T-cell (primary cell): ENCODE results near the gene SLC46A3. TPM values are rescaled to one million over a fixed set of nuclear protein-coding genes. Genes with fewer than 3 reads are reported as not detected.

Source experiments
- ATAC-seq, 4 experiments: fragments of 200-7000 bp in 3 of 4; fragments of 150-1000 bp in 1 of 4; cut with Tn5 transposase; replicated peaks in 1 of 4; 1 replicate in 3 of 4; 2 replicates in 1 of 4; pipeline ENCODE4 v1.10.0; 2021; ENCODE audit warnings: moderate library complexity in 3 of 4, mild to moderate bottlenecking in 2 of 4, moderate number of reproducible peaks in 1 of 4
- CTCF ChIA-PET, 2 donors: fragments of 300-600 bp; sonication (Branson Sonifier 250); formaldehyde crosslinking; loops; one replicate each; lab custom pipeline; 2022; ENCODE audit warnings: antibody characterized with exemption in 2 of 2; lab: Charles Lee
- POLR2A ChIA-PET, 2 donors: fragments of 300-600 bp; sonication (Branson Sonifier 250); formaldehyde crosslinking; loops; one replicate each; lab custom pipeline; 2022; ENCODE audit warnings: antibody characterized with exemption in 2 of 2; lab: Charles Lee
- DNase-seq, 35 experiments: peaks; one replicate each; pipeline versions ENCODE4 v3.0.0 to v3.0.0-alpha.2; 2013 to 2023
- H3K27ac ChIP-seq: one replicate; pipeline ENCODE4 v1.5.1; 2013; ENCODE audit warnings: low read length
- H3K27me3 ChIP-seq, 2 experiments: replicated peaks in 1 of 2; 1 replicate in 1 of 2; 2 replicates in 1 of 2; pipeline versions ENCODE4 v1.6.1 to v1.7.0; 2013; ENCODE audit warnings: low read length in 1 of 2, mixed read lengths in 1 of 2; ENCODE audit not compliant: control insufficient read depth in 2 of 2, insufficient read depth in 2 of 2; ENCODE audit errors: extremely low read depth in 1 of 2
- H3K36me3 ChIP-seq, 2 donors: 1 replicate in 1 of 2; 2 replicates in 1 of 2; pipeline versions ENCODE4 v1.6.1 to v1.7.0; 2013; ENCODE audit warnings: low read length in 1 of 2; ENCODE audit not compliant: control insufficient read depth in 2 of 2, insufficient read depth in 1 of 2; ENCODE audit errors: extremely low read depth in 1 of 2
- H3K4me1 ChIP-seq, 2 experiments: 1 replicate in 1 of 2; 2 replicates in 1 of 2; pipeline versions ENCODE4 v1.6.1 to v1.7.0; 2013; ENCODE audit warnings: low read length in 2 of 2, mixed read lengths in 1 of 2; ENCODE audit not compliant: insufficient read depth in 2 of 2, control insufficient read depth in 1 of 2; ENCODE audit errors: extremely low read depth in 1 of 2
- H3K4me3 ChIP-seq, 2 donors: 1 replicate in 1 of 2; 2 replicates in 1 of 2; pipeline versions ENCODE4 v1.5.1 to v1.7.0; 2013; ENCODE audit warnings: mild to moderate bottlenecking in 2 of 2, low read length in 1 of 2, moderate library complexity in 1 of 2; ENCODE audit not compliant: control insufficient read depth in 1 of 2; ENCODE audit errors: extremely low read depth in 1 of 2
- H3K9me3 ChIP-seq: 2 replicates; pipeline ENCODE4 v1.7.0; 2013
- H3K27ac Mint-ChIP-seq, 2 donors: one replicate each; pipeline ENCODE4 v1.8.0; 2020 to 2021; ENCODE audit warnings: mild to moderate bottlenecking in 2 of 2, mixed read lengths in 2 of 2
- H3K27me3 Mint-ChIP-seq, 2 donors: one replicate each; pipeline ENCODE4 v1.8.0; 2021 to 2022; ENCODE audit warnings: mixed read lengths in 2 of 2
- H3K36me3 Mint-ChIP-seq: one replicate; pipeline ENCODE4 v1.8.0; 2021; ENCODE audit warnings: mixed read lengths
- H3K4me1 Mint-ChIP-seq, 3 donors: one replicate each; pipeline ENCODE4 v1.8.0; 2020 to 2022; ENCODE audit warnings: mixed read lengths in 3 of 3, mild to moderate bottlenecking in 1 of 3
- H3K4me3 Mint-ChIP-seq, 3 donors: one replicate each; pipeline ENCODE4 v1.8.0; 2020 to 2022; ENCODE audit warnings: mild to moderate bottlenecking in 3 of 3, mixed read lengths in 3 of 3, moderate library complexity in 3 of 3
- H3K9me3 Mint-ChIP-seq, 3 donors: one replicate each; pipeline ENCODE4 v1.8.0; 2020 to 2022; ENCODE audit warnings: mixed read lengths in 3 of 3
- WGBS: methylation state at CpG from one replicate; pipeline ENCODE4 v1.1.5; 2013; ENCODE audit warnings: missing lambda C conversion rate; ENCODE audit not compliant: insufficient coverage; 5-methylcytosine and 5-hydroxymethylcytosine counted together
- total RNA-seq, 35 experiments: library from RNA in 6 of 35; stranded (reverse) in 6 of 35; fragments of 120-200 nt in 1 of 35; gene quantifications; one replicate each; pipeline versions ENCODE4 v1.2.1 to v1.2.4 and lab custom pipeline; 2013 to 2026

Gene SLC46A3
- total RNA-seq, 5 donors from 2014 or later (not counting 1 experiment from before 2014, with no cell fraction given) = 12.1 to 20.7 (median 18.2) TPM

GRCh38 chr13:28655561-28655960 is 63.2 kb downstream of the SLC46A3 start:
- no peaks in the 10 kb centered on the region for H3K27me3 ChIP-seq
- CTCF ChIA-PET = no interaction called here

GRCh38 chr13:28654276-28654675 is 64.5 kb downstream of the SLC46A3 start:
- H3K27me3 ChIP-seq = no peaks in the 10 kb centered on the region
- H3K9me3 Mint-ChIP-seq = no peaks in the 10 kb centered on the region
- ATAC-seq (no peak), DNase-seq (no peak)
- H3K4me3 Mint-ChIP-seq = no peak overlapping the region
- peaks cover 11% of the 10 kb centered on the region in 2 experiments for H3K4me1 ChIP-seq
- H3K36me3 Mint-ChIP-seq = peaks cover 6% of the 10 kb centered on the region
- peaks cover 26 to 35% (median 28%) of the 10 kb centered on the region in 3 donors for H3K4me1 Mint-ChIP-seq
- H3K9me3 ChIP-seq = no peaks in the 10 kb centered on the region
- CTCF ChIA-PET = no interaction called here
- no CpG with 5 or more reads among the region's 1 CpG for WGBS
- H3K27ac ChIP-seq = no peak overlapping the region
- H3K27me3 Mint-ChIP-seq = no peaks in the 10 kb centered on the region
- POLR2A ChIA-PET = no interaction called here
- H3K36me3 ChIP-seq = no peaks in the 10 kb centered on the region
- H3K27ac Mint-ChIP-seq = no peak overlapping the region
- H3K4me3 ChIP-seq = no peak overlapping the region

More at GRCh38 chr13:28655561-28655960, 63.2 kb downstream of the SLC46A3 start:
- 79% methylated on average over 3 of the region's 3 CpGs for WGBS
- no peaks in the 10 kb centered on the region for H3K27me3 Mint-ChIP-seq
- H3K9me3 Mint-ChIP-seq = no peaks in the 10 kb centered on the region
- no peaks in the 10 kb centered on the region for H3K9me3 ChIP-seq
- H3K4me3 ChIP-seq = no peak overlapping the region
- ATAC-seq = no peak
- H3K4me1 ChIP-seq = peaks cover 17 to 22% of the 10 kb centered on the region in 2 experiments
- H3K36me3 Mint-ChIP-seq = peaks cover 6% of the 10 kb centered on the region
- H3K27ac ChIP-seq = no peak overlapping the region
- peaks cover 37 to 48% (median 39%) of the 10 kb centered on the region in 3 donors for H3K4me1 Mint-ChIP-seq
- H3K36me3 ChIP-seq = no peaks in the 10 kb centered on the region
- POLR2A ChIA-PET = no interaction called here
- H3K4me3 Mint-ChIP-seq = no peak overlapping the region
- no peak for DNase-seq
- no peak overlapping the region for H3K27ac Mint-ChIP-seq

GRCh38 chr13:28653111-28653510 is 65.7 kb downstream of the SLC46A3 start:
- Mint-ChIP-seq H3K27me3 (no peaks in the 10 kb centered on the region), H3K4me1 (peaks cover 20 to 29% (median 23%) of the 10 kb centered on the region in 3 donors), H3K36me3 (peaks cover 6% of the 10 kb centered on the region), H3K4me3 (no peak overlapping the region), H3K9me3 (no peaks in the 10 kb centered on the region), H3K27ac (no peak overlapping the region)
- Histone ChIP-seq H3K9me3 (no peaks in the 10 kb centered on the region), H3K27ac (no peak overlapping the region), H3K27me3 (no peaks in the 10 kb centered on the region), H3K4me3 (no peak overlapping the region), H3K36me3 (no peaks in the 10 kb centered on the region), H3K4me1 (peaks cover 9 to 11% of the 10 kb centered on the region in 2 experiments)
- WGBS = no CpG with 5 or more reads among the region's 1 CpG
- DNase-seq (no peak), ATAC-seq (no peak)
- POLR2A ChIA-PET = no interaction called here
- CTCF ChIA-PET = interaction anchor here in 1 of 2 donors (0.6 kb wide), 1 partner anchor 123 kb away, joined by 4 read pairs; no protein-coding TSS in a partner anchor

- H3K36me3 ChIP-seq = no peaks in the 10 kb centered on the region
- ChIA-PET CTCF (interaction anchor here in 1 of 2 donors (0.5 kb wide), 1 partner anchor 135 kb away, joined by 3 read pairs; no protein-coding TSS in a partner anchor), POLR2A (no interaction called here)
- H3K4me1 ChIP-seq = no peaks in the 10 kb centered on the region
- 74% methylated on average over 6 of the region's 7 CpGs for WGBS
- peaks cover 11 to 17% (median 13%) of the 10 kb centered on the region in 3 donors for H3K4me1 Mint-ChIP-seq
- H3K27ac ChIP-seq = no peak overlapping the region
- no peaks in the 10 kb centered on the region for H3K9me3 ChIP-seq
- no peaks in the 10 kb centered on the region for H3K9me3 Mint-ChIP-seq
- H3K36me3 Mint-ChIP-seq = peaks cover 6% of the 10 kb centered on the region
- H3K4me3 Mint-ChIP-seq = no peak overlapping the region
- ATAC-seq = no peak
- no peaks in the 10 kb centered on the region for H3K27me3 ChIP-seq
- H3K4me3 ChIP-seq = no peak overlapping the region
- no peak overlapping the region for H3K27ac Mint-ChIP-seq
- no peaks in the 10 kb centered on the region for H3K27me3 Mint-ChIP-seq
- no peak for DNase-seq
Observed at GRCh38 chr13:28651810-28652401, 66.9 kb downstream of the SLC46A3 start.

- H3K4me1 ChIP-seq = no peaks in the 10 kb centered on the region
- DNase-seq = no peak
- no peaks in the 10 kb centered on the region for H3K36me3 ChIP-seq
- ChIA-PET CTCF (no interaction called here), POLR2A (no interaction called here)
- no peak overlapping the region for H3K4me3 Mint-ChIP-seq
- H3K27ac ChIP-seq = no peak overlapping the region
- no peaks in the 10 kb centered on the region for H3K27me3 Mint-ChIP-seq
- no peaks in the 10 kb centered on the region for H3K27me3 ChIP-seq
- ATAC-seq = no peak
- H3K36me3 Mint-ChIP-seq = peaks cover 6% of the 10 kb centered on the region
- H3K9me3 Mint-ChIP-seq = no peaks in the 10 kb centered on the region
- H3K4me3 ChIP-seq = no peak overlapping the region
- WGBS = no CpG with 5 or more reads among the region's 2 CpGs
- H3K27ac Mint-ChIP-seq = no peak overlapping the region
- peaks cover 0 to 4% (median 3%) of the 10 kb centered on the region in 3 donors for H3K4me1 Mint-ChIP-seq
- H3K9me3 ChIP-seq = no peaks in the 10 kb centered on the region
Observed at GRCh38 chr13:28650284-28650683, 68.5 kb downstream of the SLC46A3 start.

Other genes with a start within 250 kb of the SLC46A3 start
- 1 to 10 TPM in 3 of 5 donors, under 1 TPM in 2; 0.56 to 2.9 (median 1.6) TPM for gene FLT1, start 223.8 kb downstream of the SLC46A3 start, total RNA-seq
- 10 to 100 TPM; 21.4 to 24.7 (median 23.3) TPM for gene POMP, start 59.8 kb downstream of the SLC46A3 start, total RNA-seq
- gene MTUS2, start 101.4 kb upstream of the SLC46A3 start, total RNA-seq = under 1 TPM; 0.05 to 0.28 (median 0.12) TPM